H9 (cell line): ENCODE measurements around the gene PDIA4. TPM values are rescaled to one million over a fixed set of nuclear protein-coding genes. Genes with fewer than 3 reads are reported as not detected.

Source experiments
- DNase-seq: peaks from one replicate; pipeline ENCODE4 v3.0.0-alpha.2; 2017
- H2AFZ ChIP-seq: one replicate; pipeline ENCODE4 v1.6.1; 2013; ENCODE audit warnings: mild to moderate bottlenecking, low read length, control low read depth, moderate library complexity
- H2AK5ac ChIP-seq: 2 replicates; pipeline ENCODE4 v1.6.1; 2013; ENCODE audit warnings: low read length, control low read depth, mixed read lengths; ENCODE audit not compliant: insufficient read length
- H2BK120ac ChIP-seq: one replicate; pipeline ENCODE4 v1.6.1; 2013; ENCODE audit warnings: low read depth, mild to moderate bottlenecking, low read length, control low read depth, inconsistent platforms; ENCODE audit not compliant: poor library complexity, severe bottlenecking
- H2BK12ac ChIP-seq: 2 replicates; pipeline ENCODE4 v1.6.1; 2013; ENCODE audit warnings: low read length, control low read depth, mixed read lengths, low read depth; ENCODE audit not compliant: insufficient read length
- H2BK15ac ChIP-seq: 2 replicates; pipeline ENCODE4 v1.6.1; 2013; ENCODE audit warnings: low read depth, low read length, control low read depth
- H2BK20ac ChIP-seq: one replicate; pipeline ENCODE4 v1.6.1; 2013; ENCODE audit warnings: low read depth, mild to moderate bottlenecking, low read length, control low read depth, inconsistent platforms; ENCODE audit not compliant: poor library complexity, severe bottlenecking
- H2BK5ac ChIP-seq: 2 replicates; pipeline ENCODE4 v1.6.1; 2013; ENCODE audit warnings: low read length, control low read depth, mixed read lengths; ENCODE audit not compliant: insufficient read length
- H3K14ac ChIP-seq: 2 replicates; pipeline ENCODE4 v1.6.1; 2013; ENCODE audit warnings: low read length, control low read depth; ENCODE audit not compliant: insufficient read depth
- H3K18ac ChIP-seq: 2 replicates; pipeline ENCODE4 v1.6.1; 2013; ENCODE audit warnings: low read depth, mild to moderate bottlenecking, mixed read lengths, low read length, control low read depth; ENCODE audit not compliant: insufficient read length
- H3K23ac ChIP-seq: 2 replicates; pipeline ENCODE4 v1.6.1; 2013; ENCODE audit warnings: low read length, control low read depth, mixed read lengths, low read depth; ENCODE audit not compliant: insufficient read length
- H3K23me2 ChIP-seq: 2 replicates; pipeline ENCODE4 v1.6.1; 2013; ENCODE audit warnings: low read depth, mild to moderate bottlenecking, mixed read lengths, low read length, control low read depth; ENCODE audit not compliant: insufficient read length, poor library complexity, severe bottlenecking
- H3K27ac ChIP-seq: 2 replicates; pipeline ENCODE4 v1.5.1; 2013; ENCODE audit warnings: low read length, control low read depth, mixed read lengths, low read depth; ENCODE audit not compliant: insufficient read length
- H3K27me3 ChIP-seq: 2 replicates; pipeline ENCODE4 v1.6.1; 2013; ENCODE audit warnings: low read length, control low read depth, inconsistent platforms; ENCODE audit not compliant: insufficient read depth
- H3K4ac ChIP-seq: 2 replicates; pipeline ENCODE4 v1.6.1; 2013; ENCODE audit warnings: low read depth, mild to moderate bottlenecking, control low read depth, inconsistent platforms, low read length, moderate library complexity
- H3K4me1 ChIP-seq: 2 replicates; pipeline ENCODE4 v1.6.1; 2013; ENCODE audit warnings: low read length, control low read depth, inconsistent platforms; ENCODE audit not compliant: insufficient read depth
- H3K4me2 ChIP-seq: 2 replicates; pipeline ENCODE4 v1.6.1; 2013; ENCODE audit warnings: low read length, control low read depth, mixed read lengths; ENCODE audit not compliant: insufficient read length, insufficient read depth
- H3K56ac ChIP-seq: 2 replicates; pipeline ENCODE4 v1.6.1; 2013; ENCODE audit warnings: low read depth, mild to moderate bottlenecking, mixed read lengths, low read length, control low read depth; ENCODE audit not compliant: insufficient read length
- H3K79me1 ChIP-seq: 2 replicates; pipeline ENCODE4 v1.6.1; 2013; ENCODE audit warnings: low read depth, mild to moderate bottlenecking, moderate library complexity, low read length, control low read depth, inconsistent platforms; ENCODE audit not compliant: insufficient read depth, poor library complexity, severe bottlenecking
- H3K79me2 ChIP-seq: 2 replicates; pipeline ENCODE4 v1.6.1; 2013; ENCODE audit warnings: low read length, control low read depth, inconsistent platforms; ENCODE audit not compliant: insufficient read depth
- H3K9ac ChIP-seq: 2 replicates; pipeline ENCODE4 v1.6.1; 2013; ENCODE audit warnings: low read length, control low read depth, mixed read lengths; ENCODE audit not compliant: insufficient read length; ENCODE audit errors: extremely low read depth
- H3K9me3 ChIP-seq: one replicate; pipeline ENCODE4 v1.6.1; 2013; ENCODE audit warnings: low read depth, low read length, inconsistent platforms; ENCODE audit not compliant: control insufficient read depth
- H3T11ph ChIP-seq: one replicate; pipeline ENCODE4 v1.6.1; 2013; ENCODE audit warnings: mild to moderate bottlenecking, low read length, control low read depth, inconsistent platforms
- H4K20me1 ChIP-seq: one replicate; pipeline ENCODE4 v1.6.1; 2013; ENCODE audit not compliant: control insufficient read depth, insufficient read length, insufficient read depth
- H4K5ac ChIP-seq: 2 replicates; pipeline ENCODE4 v1.6.1; 2013; ENCODE audit warnings: low read depth, mild to moderate bottlenecking, mixed read lengths, low read length, control low read depth; ENCODE audit not compliant: insufficient read length
- H4K8ac ChIP-seq: replicated peaks from 2 replicates; pipeline ENCODE4 v1.6.1; 2013; ENCODE audit warnings: low read length, control low read depth, mixed read lengths, low read depth; ENCODE audit not compliant: insufficient read length
- H4K91ac ChIP-seq: 2 replicates; pipeline ENCODE4 v1.6.1; 2013; ENCODE audit warnings: low read depth, mild to moderate bottlenecking, moderate library complexity, mixed read lengths, low read length, control low read depth; ENCODE audit not compliant: insufficient read length
- H3K27ac Mint-ChIP-seq, 3 experiments: 2 replicates in 2 of 3; 3 replicates in 1 of 3; pipeline ENCODE4 v1.8.0; 2020 to 2021; ENCODE audit warnings: mixed read lengths in 3 of 3, mild to moderate bottlenecking in 1 of 3, moderate library complexity in 1 of 3
- H3K27me3 Mint-ChIP-seq: 2 replicates; pipeline ENCODE4 v1.8.0; 2021; ENCODE audit warnings: low read depth, mild to moderate bottlenecking, moderate library complexity, mixed read lengths
- H3K36me3 Mint-ChIP-seq, 3 experiments: 2 replicates in 2 of 3; 3 replicates in 1 of 3; pipeline ENCODE4 v1.8.0; 2020 to 2021; ENCODE audit warnings: low read depth in 3 of 3, mixed read lengths in 3 of 3; ENCODE audit not compliant: insufficient read depth in 1 of 3
- H3K4me1 Mint-ChIP-seq, 2 experiments: 2 replicates each; pipeline ENCODE4 v1.8.0; 2020; ENCODE audit warnings: mixed read lengths in 2 of 2
- H3K4me3 Mint-ChIP-seq, 2 experiments: 2 replicates in 1 of 2; 3 replicates in 1 of 2; pipeline ENCODE4 v1.8.0; 2020 to 2021; ENCODE audit warnings: mild to moderate bottlenecking in 2 of 2, mixed read lengths in 2 of 2, moderate library complexity in 1 of 2
- H3K9me3 Mint-ChIP-seq, 2 experiments: 2 replicates in 1 of 2; 3 replicates in 1 of 2; pipeline ENCODE4 v1.8.0; 2020; ENCODE audit warnings: mild to moderate bottlenecking in 2 of 2, mixed read lengths in 2 of 2, moderate library complexity in 1 of 2
- CTCF ChIP-seq: fragments of 200-600 bp; sonication (generic); conservative IDR thresholded peaks from 3 replicates; pipeline ENCODE4 v1.8.0; 2021; ENCODE audit warnings: antibody characterized with exemption, mild to moderate bottlenecking
- WGBS: extraction: QIAGEN DNeasy Blood & Tissue Kit; methylation state at CpG from one replicate; pipeline ENCODE4 v1.1.7; 2013; ENCODE audit warnings: missing lambda C conversion rate, low lambda C conversion rate, mixed read lengths; ENCODE audit not compliant: insufficient read length; ENCODE audit errors: extremely low coverage; 5-methylcytosine and 5-hydroxymethylcytosine counted together
- total RNA-seq: library from RNA; stranded (reverse); gene quantifications from 2 replicates; pipeline ENCODE4 v1.2.1, GENCODE V29; 2021

The PDIA4 gene
- total RNA-seq, 1 experiment from 2014 or later, result 217 TPM

GRCh38 chr7:149006345-149006725 lies 22.0 kb downstream of the PDIA4 start:
- Mint-ChIP-seq H3K9me3 (no peaks in the 10 kb centered on the region), H3K27me3 (no peaks in the 10 kb centered on the region), H3K27ac (peak overlapping the region in 1 of 3 experiments; percentile 49; a peak in 2 of 7 replicates), H3K4me3 (peak overlapping the region in 1 of 2 experiments; percentile 50; a peak in 1 of 5 replicates), H3K4me1 (peaks cover 9 to 10% of the 10 kb centered on the region in 2 experiments), H3K36me3 (peaks cover 61 to 96% (median 83%) of the 10 kb centered on the region in 3 experiments)
- Histone ChIP-seq H2BK12ac (no peak overlapping the region), H3K56ac (no peak overlapping the region), H4K8ac (no peak overlapping the region), H4K20me1 (no peaks in the 10 kb centered on the region), H2BK20ac (no peak overlapping the region), H3K4me2 (no peak overlapping the region), H3K79me1 (no peaks in the 10 kb centered on the region), H3T11ph (no peak overlapping the region), H3K79me2 (no peaks in the 10 kb centered on the region), H4K91ac (no peak overlapping the region), H2AFZ (no peak overlapping the region), H3K14ac (no peak overlapping the region), H3K27ac (no peak overlapping the region), H2BK15ac (no peak overlapping the region), H2AK5ac (no peak overlapping the region), H3K4ac (no peak overlapping the region), H3K9me3 (no peaks in the 10 kb centered on the region), H4K5ac (no peak overlapping the region), H3K27me3 (no peaks in the 10 kb centered on the region), H3K9ac (no peak overlapping the region), H3K23me2 (no peaks in the 10 kb centered on the region), H3K4me1 (0 out of 2 replicates have a peak, but pooled peaks cover 2% of the 10 kb centered on the region), H3K23ac (no peak overlapping the region), H3K18ac (no peak overlapping the region), H2BK5ac (no peak overlapping the region), H2BK120ac (no peak overlapping the region)
- no CpG with 5 or more reads among the region's 10 CpGs for WGBS
- no peak for TF ChIP-seq CTCF
- peak; percentile 47 for DNase-seq
